ENCODE data around the gene RNF5. TPM values are rescaled to one million over a fixed set of nuclear protein-coding genes. Genes with fewer than 3 reads are reported as not detected.

RNF5 gene
- total and polyA plus RNA-seq, 9 of the 15 experiments (the other 6 are each of a cell fraction or from before 2014, with no cell fraction given), result 62.2 to 245 (median 129) TPM

- TF ChIP-seq RBBP5 (IDR thresholded peaks at IDR 0.05; ENCODE audit: borderline replicate concordance, insufficient read depth, low read length, poor library complexity, severe bottlenecking) (peak; percentile 8), KAT8 (IDR thresholded peaks at IDR 0.05; ENCODE audit: low read depth) (no peak), RBM22 (IDR thresholded peaks at IDR 0.05; ENCODE audit: low read depth, low read length, poor library complexity, severe bottlenecking) (peak; percentile 18), ARID1B (IDR thresholded peaks at IDR 0.05) (0 out of 2 replicates have a peak, but pooled peaks have one; percentile 15), TRIM25 (IDR thresholded peaks at IDR 0.05; ENCODE audit: borderline replicate concordance) (no peak), C11orf30 (IDR thresholded peaks at IDR 0.05; ENCODE audit: low read depth) (0 out of 2 replicates have a peak, but pooled peaks have one; percentile 16), CTCFL (IDR thresholded peaks at IDR 0.05; ENCODE audit: borderline replicate concordance, insufficient read depth, low read depth, low read length, poor library complexity, severe bottlenecking) (peak; percentile 27), EGR1 (conservative IDR thresholded peaks at IDR 0.05) (peak; percentile 26; the same call in 1 of the 2 replicates), ATF3 (IDR thresholded peaks at IDR 0.05) (peak; percentile 56), ATF3 (CRISPR knock-in tag; conservative IDR thresholded peaks at IDR 0.05) (no peak), MCM2 (IDR thresholded peaks at IDR 0.05; ENCODE audit: low read depth) (no peak), PML (IDR thresholded peaks at IDR 0.05; ENCODE audit: low read length) (0 out of 2 replicates have a peak, but pooled peaks have one; percentile 8), TEAD4 (IDR thresholded peaks at IDR 0.05; ENCODE audit: low read length) (no peak), TEAD4 (CRISPR knock-in tag; IDR thresholded peaks at IDR 0.05; ENCODE audit: borderline replicate concordance) (no peak), ZBTB33 (CRISPR knock-in tag; IDR thresholded peaks at IDR 0.05) (peak; percentile 92), ARHGAP35 (IDR thresholded peaks at IDR 0.05; ENCODE audit: partially characterized antibody) (no peak), ZNF551 (CRISPR knock-in tag; IDR thresholded peaks at IDR 0.05) (no peak)
Observed at GRCh38 chr6:32166411-32167061, 11.7 kb upstream of the RNF5 start (continued).

All from K562 (cell line).